ENCODE results near the gene DDX56.
"Not testable (repeated sequence)": the region's sequence is repeated elsewhere in the genome, so short reads cannot be mapped to it uniquely, and the experiment has no call there.

DDX56 gene

DNA sequence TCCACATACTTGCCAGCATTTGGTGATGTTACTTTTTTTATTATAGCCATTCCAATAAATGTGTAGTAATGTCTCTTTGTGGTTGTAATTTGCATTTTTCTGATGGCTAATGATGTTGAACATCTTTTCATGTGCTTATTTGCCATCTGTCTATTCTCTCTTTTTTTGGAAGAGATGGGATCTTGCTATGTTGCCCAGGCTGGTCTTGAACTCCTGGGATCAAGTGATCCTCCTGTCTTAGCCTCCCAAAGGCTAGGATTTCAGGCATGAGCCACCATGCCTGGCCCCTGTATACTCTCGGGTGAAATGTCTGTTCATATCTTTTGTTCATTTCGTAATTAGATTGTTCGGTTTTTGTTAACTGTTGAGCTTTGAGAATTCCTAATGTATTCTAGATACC, 36.1 kb upstream of the DDX56 start:
- no peaks in the 10 kb centered on the region for H3K27me3 ChIP-seq (ENCODE audit: low read depth, low read length)
- H3K36me3 ChIP-seq (ENCODE audit: control insufficient read depth in 1 of 2, insufficient read depth in 2 of 2, low read length in 2 of 2), result no peaks in the 10 kb centered on the region
- H3K9me3 ChIP-seq (ENCODE audit: control insufficient read depth in 1 of 2, low read length in 2 of 2), result no peaks in the 10 kb centered on the region
- H3K4me1 ChIP-seq (ENCODE audit: control insufficient read depth in 1 of 2, insufficient read depth in 2 of 2, low read length in 2 of 2), result peaks cover under 1 to 14% of the 10 kb centered on the region in 2 donors
- no peak overlapping the region for H3K27ac ChIP-seq (ENCODE audit: low read length)
- H3K4me3 ChIP-seq (ENCODE audit: low read depth in 1 of 2, low read length in 2 of 2), result no peak overlapping the region

DNA sequence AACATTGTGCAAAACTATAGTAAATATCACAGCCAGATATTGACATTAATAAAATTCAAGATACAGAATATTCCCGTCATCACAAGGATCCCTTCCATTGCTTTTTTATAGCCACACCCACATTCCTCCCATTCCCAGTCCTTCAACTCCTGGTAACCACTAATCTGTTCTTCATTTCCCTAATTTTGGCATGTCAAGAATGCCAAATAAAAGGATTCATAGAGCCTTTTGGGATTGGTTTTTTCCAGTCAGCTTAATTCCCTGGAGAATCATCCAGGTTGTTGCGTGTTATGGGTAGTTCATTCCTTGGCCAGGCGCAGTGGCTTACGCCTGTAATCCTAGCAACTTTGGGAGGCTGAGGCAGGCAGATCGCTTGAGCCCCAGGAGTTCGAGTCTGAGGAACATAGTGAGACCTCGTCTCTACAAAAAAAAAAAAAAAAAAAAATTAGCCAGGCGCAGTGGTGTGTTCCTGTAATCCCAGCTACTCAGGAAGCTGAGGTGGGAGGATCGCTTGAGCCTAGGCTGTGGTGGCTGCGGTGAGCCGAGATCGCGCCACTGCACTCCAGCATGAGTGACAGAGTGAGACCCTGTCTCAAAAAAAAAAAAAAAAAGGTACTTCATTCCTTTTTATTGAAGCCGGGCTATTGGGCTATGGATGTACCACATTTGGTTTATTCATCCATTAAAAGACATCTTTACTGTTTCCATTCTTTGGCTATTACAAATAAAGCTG, 35.4 kb upstream of the DDX56 start:
- Histone ChIP-seq H3K27me3 (ENCODE audit: low read depth, low read length) (no peaks in the 10 kb centered on the region), H3K4me1 (ENCODE audit: control insufficient read depth in 1 of 2, insufficient read depth in 2 of 2, low read length in 2 of 2) (peaks cover 0 to 14% of the 10 kb centered on the region in 2 donors), H3K4me3 (ENCODE audit: low read depth in 1 of 2, low read length in 2 of 2) (no peak overlapping the region), H3K9me3 (ENCODE audit: control insufficient read depth in 1 of 2, low read length in 2 of 2) (no peaks in the 10 kb centered on the region), H3K36me3 (ENCODE audit: control insufficient read depth in 1 of 2, insufficient read depth in 2 of 2, low read length in 2 of 2) (no peaks in the 10 kb centered on the region), H3K27ac (ENCODE audit: low read length) (no peak overlapping the region)

DNA sequence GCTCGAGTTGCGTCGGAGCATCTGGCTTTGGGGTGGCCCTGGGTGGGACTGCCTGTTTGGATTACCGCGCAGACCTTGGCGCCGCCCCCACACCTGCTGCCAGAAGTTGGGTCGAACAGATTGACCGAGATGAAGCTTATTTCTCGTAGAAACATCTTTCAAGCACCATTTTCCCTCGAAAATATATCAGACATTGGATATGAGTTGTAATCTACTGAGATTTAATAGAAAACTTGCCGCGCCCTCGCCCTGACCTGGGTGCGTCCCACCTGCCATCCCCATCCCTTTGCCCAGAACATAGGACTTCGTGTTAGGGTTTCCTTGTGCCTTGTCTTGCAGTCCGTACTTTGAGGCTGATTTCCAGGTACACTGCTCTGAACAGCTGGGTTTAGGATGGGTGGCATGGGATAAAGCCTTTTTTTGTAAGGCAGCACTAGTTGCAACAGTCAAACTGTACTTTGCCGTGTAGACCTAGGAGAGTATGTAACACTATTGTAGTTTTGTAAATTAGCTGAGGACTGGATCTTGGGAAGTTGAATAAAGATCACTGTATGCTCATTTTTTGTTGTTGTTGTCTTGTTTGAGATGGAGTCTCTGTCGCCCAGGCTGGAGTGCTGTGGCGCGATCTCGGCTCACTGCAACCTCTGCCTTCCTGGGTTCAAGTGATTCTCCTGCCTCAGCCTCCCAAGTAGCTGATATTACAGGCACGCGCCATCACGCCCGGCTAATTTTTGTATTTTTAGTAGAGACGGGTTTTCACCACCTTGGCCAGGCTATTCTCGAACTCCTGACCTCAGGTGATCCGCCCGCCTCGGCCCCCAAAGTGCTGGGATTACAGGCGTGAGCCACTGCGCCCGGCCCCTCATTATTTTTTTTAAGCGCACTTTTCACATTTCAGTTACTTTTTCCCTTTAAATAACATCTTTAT, 33.7 kb upstream of the DDX56 start:
- H3K4me3 ChIP-seq (ENCODE audit: low read depth in 1 of 2, low read length in 2 of 2), result peak overlapping the region; percentile 83 to 91
- peak overlapping the region; percentile 97 for H3K27ac ChIP-seq (ENCODE audit: low read length)
- H3K4me1 ChIP-seq (ENCODE audit: control insufficient read depth in 1 of 2, insufficient read depth in 2 of 2, low read length in 2 of 2), result peaks cover 0 to 14% of the 10 kb centered on the region in 2 donors
- no peaks in the 10 kb centered on the region for H3K9me3 ChIP-seq (ENCODE audit: control insufficient read depth in 1 of 2, low read length in 2 of 2)
- H3K36me3 ChIP-seq (ENCODE audit: control insufficient read depth in 1 of 2, insufficient read depth in 2 of 2, low read length in 2 of 2), result no peaks in the 10 kb centered on the region
- no peaks in the 10 kb centered on the region for H3K27me3 ChIP-seq (ENCODE audit: low read depth, low read length)

DNA sequence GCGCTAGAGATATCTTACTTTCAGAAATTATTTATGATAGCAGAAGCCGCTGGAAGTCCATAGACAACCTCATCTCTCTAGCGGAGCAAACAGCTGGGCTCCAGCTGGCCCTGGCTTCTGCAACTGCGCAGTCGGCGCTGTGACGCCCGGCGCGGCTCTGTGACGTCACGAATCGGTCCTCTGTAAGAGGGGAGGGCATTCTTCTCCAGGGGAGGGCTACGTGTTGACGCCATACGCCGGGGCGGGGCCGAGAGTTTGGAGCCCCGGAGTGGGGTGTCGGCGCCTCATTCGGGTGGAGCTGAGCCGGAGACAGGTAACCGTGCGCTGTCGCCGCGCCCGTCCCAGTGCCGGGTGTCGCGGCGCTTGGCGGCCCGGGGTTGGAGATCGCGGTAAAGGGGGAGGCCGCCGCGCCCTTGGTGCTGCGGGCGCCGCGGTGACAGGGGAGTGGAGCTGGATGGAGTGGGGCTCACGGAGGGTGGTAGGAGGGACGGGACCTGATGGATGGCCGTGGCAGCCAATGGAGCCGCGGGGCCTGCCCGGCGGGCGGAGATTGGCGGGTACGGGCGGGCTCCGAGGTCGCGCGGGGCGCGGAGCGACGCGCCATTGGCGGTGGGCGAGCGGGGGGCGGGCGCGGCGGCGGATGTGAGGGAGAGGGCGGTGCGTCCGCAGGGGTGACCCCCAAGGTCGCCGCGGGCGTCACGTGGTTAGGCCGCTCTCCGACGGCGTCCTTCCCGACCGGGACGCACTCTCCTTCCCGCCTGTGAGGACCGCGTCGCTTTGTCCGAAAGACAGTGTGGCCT, 32.8 kb upstream of the DDX56 start, which contains the start of gene OGDH:
Gene OGDH (plus strand): TSS at position 287 of the 800 bp plus-strand sequence. CDS start 17,717 bp downstream, outside the sequence.
- Histone ChIP-seq H3K4me3 (ENCODE audit: low read depth in 1 of 2, low read length in 2 of 2) (peak within 1 kb of the TSS; percentile 83 to 91), H3K27me3 (ENCODE audit: low read depth, low read length) (no peaks in the 10 kb centered on the region), H3K27ac (ENCODE audit: low read length) (peak within 1 kb of the TSS; percentile 97), H3K4me1 (ENCODE audit: control insufficient read depth in 1 of 2, insufficient read depth in 2 of 2, low read length in 2 of 2) (peaks cover 0 to 9% of the 10 kb centered on the region in 2 donors), H3K9me3 (ENCODE audit: control insufficient read depth in 1 of 2, low read length in 2 of 2) (no peaks in the 10 kb centered on the region), H3K36me3 (ENCODE audit: control insufficient read depth in 1 of 2, insufficient read depth in 2 of 2, low read length in 2 of 2) (no peaks in the 10 kb centered on the region)

DNA sequence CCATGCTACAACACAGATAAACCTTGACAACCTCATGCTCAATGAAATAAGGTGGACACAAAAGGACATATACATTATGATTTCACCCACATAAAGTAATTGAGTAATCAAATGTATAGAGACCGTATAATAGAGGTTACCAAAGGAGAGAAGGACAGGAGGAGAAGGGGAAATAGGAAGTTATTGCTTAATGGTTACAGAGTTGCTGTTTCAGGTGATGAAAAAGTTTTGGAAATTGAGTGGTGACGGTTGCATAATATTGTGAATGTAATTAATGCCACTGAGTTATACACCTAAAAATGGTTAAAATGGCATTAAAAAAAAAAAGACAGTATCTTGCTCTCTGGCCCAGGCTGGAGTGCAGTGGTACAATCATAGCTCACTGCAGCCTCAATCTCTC, 31.2 kb upstream of the DDX56 start:
- H3K27ac ChIP-seq (ENCODE audit: low read length), result no peak overlapping the region

DNA sequence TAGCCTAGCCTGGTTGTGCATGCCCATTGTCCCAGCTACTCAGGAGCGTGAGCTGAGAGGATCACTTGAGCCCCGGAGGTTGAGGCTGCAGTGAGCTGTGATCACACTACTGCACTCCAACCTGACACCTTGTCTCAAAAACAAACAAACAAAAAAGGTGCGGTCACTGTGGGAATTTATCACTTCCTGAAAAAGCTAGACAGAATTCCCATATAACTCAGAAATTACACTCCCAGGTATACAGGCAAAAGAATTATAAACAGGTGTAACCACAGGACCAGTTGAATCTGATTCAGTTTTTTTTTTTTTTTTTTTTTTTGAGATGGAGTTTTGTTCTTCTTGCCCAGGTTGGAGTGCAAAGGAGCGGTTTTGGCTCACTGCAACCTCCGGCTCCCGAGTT, 29.5 kb upstream of the DDX56 start:
- Histone ChIP-seq H3K27me3 (ENCODE audit: low read depth, low read length) (no peaks in the 10 kb centered on the region), H3K4me3 (ENCODE audit: low read depth in 1 of 2, low read length in 2 of 2) (no peak overlapping the region), H3K36me3 (ENCODE audit: control insufficient read depth in 1 of 2, insufficient read depth in 2 of 2, low read length in 2 of 2) (no peaks in the 10 kb centered on the region), H3K4me1 (ENCODE audit: control insufficient read depth in 1 of 2, insufficient read depth in 2 of 2, low read length in 2 of 2) (peaks cover 0 to 6% of the 10 kb centered on the region in 2 donors), H3K27ac (ENCODE audit: low read length) (no peak overlapping the region), H3K9me3 (ENCODE audit: control insufficient read depth in 1 of 2, low read length in 2 of 2) (no peaks in the 10 kb centered on the region)

More for the DNA sequence above, 31.2 kb upstream of the DDX56 start:
- no peaks in the 10 kb centered on the region for H3K9me3 ChIP-seq (ENCODE audit: control insufficient read depth in 1 of 2, low read length in 2 of 2)
- no peak overlapping the region for H3K4me3 ChIP-seq (ENCODE audit: low read depth in 1 of 2, low read length in 2 of 2)
- no peaks in the 10 kb centered on the region for H3K36me3 ChIP-seq (ENCODE audit: control insufficient read depth in 1 of 2, insufficient read depth in 2 of 2, low read length in 2 of 2)
- peaks cover 0 to 9% of the 10 kb centered on the region in 2 donors for H3K4me1 ChIP-seq (ENCODE audit: control insufficient read depth in 1 of 2, insufficient read depth in 2 of 2, low read length in 2 of 2)
- no peaks in the 10 kb centered on the region for H3K27me3 ChIP-seq (ENCODE audit: low read depth, low read length)

DNA sequence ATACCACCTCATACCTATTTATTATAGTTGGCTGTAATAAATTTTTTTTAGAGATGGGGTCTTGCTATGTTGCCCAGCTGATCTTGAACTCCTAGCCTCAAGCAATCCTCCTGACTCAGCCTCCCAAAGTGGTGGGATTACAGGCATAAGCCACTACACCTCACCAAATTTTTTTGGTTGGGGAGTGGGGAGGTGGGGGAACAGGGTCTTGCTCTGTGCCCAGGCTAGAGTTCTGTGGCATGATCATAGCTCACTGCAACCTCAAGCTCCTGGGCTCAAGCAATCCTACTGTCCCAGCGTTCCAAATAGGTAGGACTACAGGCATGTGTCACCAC, 28.8 kb upstream of the DDX56 start:
- peaks cover 0 to 4% of the 10 kb centered on the region in 2 donors for H3K4me1 ChIP-seq (ENCODE audit: control insufficient read depth in 1 of 2, insufficient read depth in 2 of 2, low read length in 2 of 2)
- no peak overlapping the region for H3K27ac ChIP-seq (ENCODE audit: low read length)
- H3K27me3 ChIP-seq (ENCODE audit: low read depth, low read length), result no peaks in the 10 kb centered on the region
- H3K36me3 ChIP-seq (ENCODE audit: control insufficient read depth in 1 of 2, insufficient read depth in 2 of 2, low read length in 2 of 2), result no peaks in the 10 kb centered on the region
- H3K9me3 ChIP-seq (ENCODE audit: control insufficient read depth in 1 of 2, low read length in 2 of 2), result no peaks in the 10 kb centered on the region
- H3K4me3 ChIP-seq (ENCODE audit: low read depth in 1 of 2, low read length in 2 of 2), result no peak overlapping the region

DNA sequence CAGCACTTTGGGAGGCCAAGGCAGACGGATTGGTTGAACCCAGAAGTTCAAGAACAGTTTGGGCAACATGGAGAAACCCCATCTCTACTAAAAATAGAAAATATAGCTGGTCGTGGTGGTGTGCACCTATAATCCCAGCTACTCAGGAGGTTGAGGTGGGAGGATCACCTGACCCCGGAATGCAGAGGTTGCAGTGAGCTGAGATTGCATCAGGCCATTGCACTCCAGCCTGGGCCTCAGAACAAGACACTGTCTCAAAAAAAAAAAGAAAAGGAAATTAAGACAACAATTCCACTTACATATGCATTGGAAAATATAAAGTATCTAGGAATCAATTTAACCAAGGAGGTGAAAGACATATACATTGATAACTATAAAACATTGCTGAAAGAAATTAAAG, 25.5 kb upstream of the DDX56 start:
- Histone ChIP-seq H3K9me3 (ENCODE audit: control insufficient read depth in 1 of 2, low read length in 2 of 2) (no peaks in the 10 kb centered on the region), H3K4me3 (ENCODE audit: low read depth in 1 of 2, low read length in 2 of 2) (no peak overlapping the region), H3K27me3 (ENCODE audit: low read depth, low read length) (no peaks in the 10 kb centered on the region), H3K4me1 (ENCODE audit: control insufficient read depth in 1 of 2, insufficient read depth in 2 of 2, low read length in 2 of 2) (no peaks in the 10 kb centered on the region), H3K36me3 (ENCODE audit: control insufficient read depth in 1 of 2, insufficient read depth in 2 of 2, low read length in 2 of 2) (no peaks in the 10 kb centered on the region), H3K27ac (ENCODE audit: low read length) (no peak overlapping the region)

DNA sequence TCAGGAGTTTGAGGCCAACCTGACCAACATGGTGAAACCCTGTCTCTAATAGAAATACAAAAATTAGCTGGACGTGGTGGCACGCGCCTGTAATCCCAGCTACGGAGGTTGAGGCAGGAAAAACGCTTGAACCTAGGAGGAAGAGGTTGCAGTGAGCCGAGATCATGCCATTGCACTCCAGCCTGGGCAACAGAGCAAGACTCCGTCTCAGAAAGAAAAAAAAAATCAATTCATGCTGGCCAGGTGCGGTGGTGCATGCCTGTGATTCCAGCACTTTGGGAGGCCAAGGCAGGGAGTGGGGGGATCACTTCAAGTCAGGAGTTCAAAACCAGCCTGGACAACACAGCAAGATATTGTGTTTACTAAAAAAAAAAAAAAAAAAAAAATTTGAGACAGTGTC, 23.5 kb upstream of the DDX56 start:
- H3K9me3 ChIP-seq (ENCODE audit: control insufficient read depth in 1 of 2, low read length in 2 of 2); H3K36me3 ChIP-seq (ENCODE audit: control insufficient read depth in 1 of 2, insufficient read depth in 2 of 2, low read length in 2 of 2); H3K27me3 ChIP-seq (ENCODE audit: low read depth, low read length): not testable (repeated sequence)

DNA sequence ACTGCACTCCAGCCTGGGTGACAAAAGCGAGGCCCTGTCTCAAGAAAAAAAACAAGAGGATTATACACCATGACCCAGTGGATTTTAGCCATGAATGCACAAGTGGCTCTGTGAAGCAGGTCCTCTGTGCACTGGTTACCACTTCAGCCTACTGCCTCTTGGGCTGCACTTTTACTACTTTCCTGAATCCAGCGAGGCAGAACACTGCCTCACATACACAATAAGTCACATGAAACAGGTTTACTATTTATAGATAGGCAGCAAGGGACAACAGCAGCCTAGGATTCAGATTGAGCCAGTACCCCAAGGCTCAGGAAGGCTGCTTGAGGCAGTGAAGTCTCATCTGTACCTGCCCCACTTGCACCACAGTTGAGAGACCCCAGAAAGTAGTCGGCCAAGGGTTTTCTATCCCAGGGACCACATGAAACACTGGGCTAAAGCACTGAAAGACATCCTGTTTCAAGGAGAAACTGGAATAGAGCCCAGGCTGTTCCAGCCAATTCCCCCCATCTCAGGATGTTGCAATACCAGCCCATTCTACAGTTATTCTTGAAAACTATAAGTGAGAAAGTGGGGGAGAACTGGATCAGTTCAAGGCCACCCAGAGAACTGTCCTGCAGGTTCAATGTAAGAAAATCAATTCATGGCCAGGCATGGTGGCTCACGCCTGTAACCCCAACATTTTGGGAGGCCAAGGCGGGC, 22.4 kb upstream of the DDX56 start:
- no peak overlapping the region for H3K27ac ChIP-seq (ENCODE audit: low read length)
- H3K36me3 ChIP-seq (ENCODE audit: control insufficient read depth in 1 of 2, insufficient read depth in 2 of 2, low read length in 2 of 2), result no peaks in the 10 kb centered on the region
- H3K9me3 ChIP-seq (ENCODE audit: control insufficient read depth in 1 of 2, low read length in 2 of 2), result no peaks in the 10 kb centered on the region
- H3K27me3 ChIP-seq (ENCODE audit: low read depth, low read length), result no peaks in the 10 kb centered on the region
- no peak overlapping the region for H3K4me3 ChIP-seq (ENCODE audit: low read depth in 1 of 2, low read length in 2 of 2)
- no peaks in the 10 kb centered on the region for H3K4me1 ChIP-seq (ENCODE audit: control insufficient read depth in 1 of 2, insufficient read depth in 2 of 2, low read length in 2 of 2)

More for the DNA sequence above, 23.5 kb upstream of the DDX56 start:
- H3K4me3 ChIP-seq (ENCODE audit: low read depth in 1 of 2, low read length in 2 of 2); H3K4me1 ChIP-seq (ENCODE audit: control insufficient read depth in 1 of 2, insufficient read depth in 2 of 2, low read length in 2 of 2); H3K27ac ChIP-seq (ENCODE audit: low read length): not testable (repeated sequence)

Data from muscle layer of duodenum (tissue), 2 donors.